ENCODE measurements around the gene ADORA1. TPM values are rescaled to one million over a fixed set of nuclear protein-coding genes. Genes with fewer than 3 reads are reported as not detected.

The ADORA1 gene
- total RNA-seq, 1 donor from 2014 or later, result 0.14 TPM

DNA sequence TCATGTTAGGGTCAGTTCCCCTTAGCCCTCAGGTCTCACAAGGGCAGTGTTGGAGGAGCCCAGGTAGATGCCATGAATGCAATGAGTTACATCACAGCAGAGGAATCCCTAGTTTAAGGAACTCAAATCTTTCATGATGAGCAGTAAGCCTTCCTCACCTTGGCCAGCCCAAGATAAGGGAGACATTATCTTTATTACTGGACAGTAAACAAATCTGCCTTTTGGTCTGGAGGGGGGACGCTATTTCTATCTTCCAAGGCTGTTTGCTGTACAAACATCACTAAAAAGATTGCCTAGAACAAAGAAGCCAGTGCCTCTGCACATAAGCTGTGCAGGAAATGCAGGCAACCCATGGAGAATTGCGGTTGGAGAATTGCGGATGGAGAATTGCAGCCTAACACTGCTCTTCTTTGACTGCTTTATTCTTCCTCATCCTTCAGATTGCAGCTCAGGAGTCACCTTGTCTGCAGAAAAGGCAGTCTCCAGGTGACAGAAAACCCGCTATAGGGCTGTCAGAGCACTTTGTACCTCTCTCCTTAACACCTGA is 61.2 kb downstream of the ADORA1 start:
- no peak overlapping the region for H3K4me3 Mint-ChIP-seq (ENCODE audit: low read depth)
- H3K9me3 Mint-ChIP-seq (ENCODE audit: low read depth), result no peaks in the 10 kb centered on the region
- H3K27ac Mint-ChIP-seq, result no peak overlapping the region
- no peak for DNase-seq (ENCODE audit: low spot score, unreplicated experiment)
- no peaks in the 10 kb centered on the region for H3K36me3 Mint-ChIP-seq (ENCODE audit: insufficient read depth)
- peaks cover 88% of the 10 kb centered on the region for H3K27me3 Mint-ChIP-seq
- TF ChIP-seq, protein P1, sequence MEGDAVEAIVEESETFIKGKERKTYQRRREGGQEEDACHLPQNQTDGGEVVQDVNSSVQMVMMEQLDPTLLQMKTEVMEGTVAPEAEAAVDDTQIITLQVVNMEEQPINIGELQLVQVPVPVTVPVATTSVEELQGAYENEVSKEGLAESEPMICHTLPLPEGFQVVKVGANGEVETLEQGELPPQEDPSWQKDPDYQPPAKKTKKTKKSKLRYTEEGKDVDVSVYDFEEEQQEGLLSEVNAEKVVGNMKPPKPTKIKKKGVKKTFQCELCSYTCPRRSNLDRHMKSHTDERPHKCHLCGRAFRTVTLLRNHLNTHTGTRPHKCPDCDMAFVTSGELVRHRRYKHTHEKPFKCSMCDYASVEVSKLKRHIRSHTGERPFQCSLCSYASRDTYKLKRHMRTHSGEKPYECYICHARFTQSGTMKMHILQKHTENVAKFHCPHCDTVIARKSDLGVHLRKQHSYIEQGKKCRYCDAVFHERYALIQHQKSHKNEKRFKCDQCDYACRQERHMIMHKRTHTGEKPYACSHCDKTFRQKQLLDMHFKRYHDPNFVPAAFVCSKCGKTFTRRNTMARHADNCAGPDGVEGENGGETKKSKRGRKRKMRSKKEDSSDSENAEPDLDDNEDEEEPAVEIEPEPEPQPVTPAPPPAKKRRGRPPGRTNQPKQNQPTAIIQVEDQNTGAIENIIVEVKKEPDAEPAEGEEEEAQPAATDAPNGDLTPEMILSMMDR (IDR thresholded peaks at IDR 0.05; ENCODE audit: unreplicated experiment), result no peak
- peaks cover 2% of the 10 kb centered on the region for H3K4me1 Mint-ChIP-seq (ENCODE audit: low read depth)

DNA sequence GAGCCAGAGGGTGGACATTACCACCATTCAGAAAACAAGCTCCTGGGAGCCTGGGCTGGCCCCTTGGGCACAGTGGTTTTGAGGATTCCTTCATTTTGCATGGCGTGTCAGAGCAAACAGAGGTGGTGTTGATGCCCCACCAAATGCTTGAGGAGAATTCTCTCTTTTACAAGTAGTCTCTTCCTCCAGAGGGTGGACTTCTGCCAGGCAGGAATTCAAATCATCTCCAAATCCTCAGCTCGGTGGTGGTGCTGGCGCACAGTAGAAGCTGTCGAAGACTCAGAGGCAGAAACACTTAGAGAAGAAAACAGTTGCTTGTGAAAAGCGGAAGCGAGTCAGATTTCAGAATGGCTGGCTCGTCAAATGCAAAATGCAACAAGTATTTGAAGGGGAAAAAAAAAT is 62.4 kb downstream of the ADORA1 start:
- H3K27ac Mint-ChIP-seq, result no peak overlapping the region
- peaks cover 81% of the 10 kb centered on the region for H3K27me3 Mint-ChIP-seq
- no peaks in the 10 kb centered on the region for H3K36me3 Mint-ChIP-seq (ENCODE audit: insufficient read depth)
- H3K9me3 Mint-ChIP-seq (ENCODE audit: low read depth), result no peaks in the 10 kb centered on the region
- no peak for DNase-seq (ENCODE audit: low spot score, unreplicated experiment)
- TF ChIP-seq, protein P1 (IDR thresholded peaks at IDR 0.05; ENCODE audit: unreplicated experiment), result no peak
- H3K4me3 Mint-ChIP-seq (ENCODE audit: low read depth), result no peak overlapping the region
- H3K4me1 Mint-ChIP-seq (ENCODE audit: low read depth), result peaks cover 2% of the 10 kb centered on the region

DNA sequence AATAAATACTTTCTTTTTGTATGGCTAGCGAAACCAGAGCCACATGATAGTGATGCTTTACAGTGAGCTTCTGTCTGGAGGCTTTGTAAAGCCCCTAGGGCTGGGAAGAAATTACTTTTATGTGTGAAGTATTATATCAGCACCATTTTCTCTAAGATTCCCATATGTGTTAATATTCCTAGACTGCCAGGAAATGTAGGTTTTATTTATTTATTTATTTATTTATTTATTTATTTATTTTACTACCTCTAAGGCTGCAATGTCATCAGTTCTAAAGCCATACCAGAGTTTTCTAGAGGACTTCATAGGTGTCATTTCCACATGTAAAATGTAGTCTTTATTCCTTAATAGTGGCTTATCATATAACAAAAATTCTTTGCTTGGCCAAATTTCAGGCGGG is 63.4 kb downstream of the ADORA1 start:
- H3K36me3 Mint-ChIP-seq (ENCODE audit: insufficient read depth), result no peaks in the 10 kb centered on the region
- H3K27ac Mint-ChIP-seq, result no peak overlapping the region

DNA sequence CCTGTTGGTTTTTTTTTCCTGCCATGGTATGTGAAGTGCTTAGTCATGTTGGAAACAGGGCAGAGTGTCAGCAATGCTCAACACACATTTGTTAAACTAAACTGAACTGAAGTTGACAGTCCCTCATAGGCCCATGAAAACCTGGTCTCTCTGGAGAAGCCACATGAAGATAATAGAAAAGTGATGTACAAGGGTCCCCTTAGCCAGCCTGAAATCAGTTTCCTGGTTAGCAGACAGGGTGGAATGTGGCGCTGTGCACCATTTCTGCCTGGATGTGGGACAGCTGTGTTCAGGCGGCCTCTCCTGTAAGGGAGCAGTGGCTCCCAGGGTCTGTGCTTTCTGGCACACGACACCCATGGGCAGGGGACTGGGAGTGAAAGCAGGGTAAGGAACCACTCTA is 68.8 kb downstream of the ADORA1 start:
- no peak overlapping the region for H3K4me3 Mint-ChIP-seq (ENCODE audit: low read depth)
- DNase-seq (ENCODE audit: low spot score, unreplicated experiment), result no peak
- no peak overlapping the region for H3K27ac Mint-ChIP-seq
- H3K27me3 Mint-ChIP-seq, result peaks cover 69% of the 10 kb centered on the region
- H3K9me3 Mint-ChIP-seq (ENCODE audit: low read depth), result no peaks in the 10 kb centered on the region
- TF ChIP-seq, protein P1 (IDR thresholded peaks at IDR 0.05; ENCODE audit: unreplicated experiment), result no peak
- no peaks in the 10 kb centered on the region for H3K36me3 Mint-ChIP-seq (ENCODE audit: insufficient read depth)
- no peaks in the 10 kb centered on the region for H3K4me1 Mint-ChIP-seq (ENCODE audit: low read depth)

More for the DNA sequence above, 63.4 kb downstream of the ADORA1 start:
- TF ChIP-seq, protein P1 (IDR thresholded peaks at IDR 0.05; ENCODE audit: unreplicated experiment), result no peak
- H3K9me3 Mint-ChIP-seq (ENCODE audit: low read depth), result no peaks in the 10 kb centered on the region
- H3K4me1 Mint-ChIP-seq (ENCODE audit: low read depth), result peaks cover 2% of the 10 kb centered on the region
- peaks cover 80% of the 10 kb centered on the region for H3K27me3 Mint-ChIP-seq
- H3K4me3 Mint-ChIP-seq (ENCODE audit: low read depth), result no peak overlapping the region
- no peak for DNase-seq (ENCODE audit: low spot score, unreplicated experiment)

DNA sequence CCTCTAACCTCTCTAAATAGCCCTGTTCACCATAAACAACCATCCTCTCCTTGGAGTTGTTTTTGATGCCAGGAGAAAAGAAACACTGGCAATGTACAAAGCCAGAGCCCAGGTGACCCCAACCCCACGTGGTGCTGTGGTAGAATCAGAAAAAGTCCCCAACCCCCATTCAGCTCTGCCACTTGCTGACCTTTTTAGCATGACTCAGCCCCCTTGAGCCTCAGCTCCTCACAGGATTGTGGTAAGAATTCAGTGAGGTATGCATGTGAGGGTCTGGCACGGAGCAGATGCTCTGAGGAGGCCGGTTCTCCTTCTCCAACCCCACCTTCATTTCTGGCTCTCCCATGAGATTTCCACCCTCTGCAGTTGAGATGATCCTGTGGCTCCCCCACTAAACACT is 70.1 kb downstream of the ADORA1 start:
- H3K27ac Mint-ChIP-seq, result no peak overlapping the region
- TF ChIP-seq, protein P1 (IDR thresholded peaks at IDR 0.05; ENCODE audit: unreplicated experiment), result no peak
- no peak for DNase-seq (ENCODE audit: low spot score, unreplicated experiment)
- no peaks in the 10 kb centered on the region for H3K36me3 Mint-ChIP-seq (ENCODE audit: insufficient read depth)
- no peak overlapping the region for H3K4me3 Mint-ChIP-seq (ENCODE audit: low read depth)
- peaks cover 66% of the 10 kb centered on the region for H3K27me3 Mint-ChIP-seq
- H3K9me3 Mint-ChIP-seq (ENCODE audit: low read depth), result no peaks in the 10 kb centered on the region
- H3K4me1 Mint-ChIP-seq (ENCODE audit: low read depth), result no peaks in the 10 kb centered on the region

All from progenitor cell of endocrine pancreas (in vitro differentiated cells).